K562 (cell line): ENCODE measurements around the gene GTPBP2. TPM values are rescaled to one million over a fixed set of nuclear protein-coding genes. Genes with fewer than 3 reads are reported as not detected.
A peak's percentile ranks its signal among the peaks of the same experiment; 100 is the strongest.

Source experiments
- ARID3B ChIP-seq: fragments of 250-450 bp; sonication (Bioruptor Pico); IDR thresholded peaks from 2 replicates; pipeline ENCODE4 v1.4.0; 2020; ENCODE audit warnings: borderline replicate concordance
- CTCFL ChIP-seq: IDR thresholded peaks from 2 replicates; pipeline ENCODE4 v1.6.1; 2011; ENCODE audit warnings: borderline replicate concordance, low read depth, mild to moderate bottlenecking, moderate library complexity, low read length; ENCODE audit not compliant: insufficient read depth, poor library complexity, severe bottlenecking
- DNMT1 ChIP-seq: fragments of 450-650 bp; IDR thresholded peaks from 2 replicates; pipeline ENCODE4 v1.6.1; 2016; ENCODE audit warnings: antibody characterized with exemption, mild to moderate bottlenecking
- ELF2 ChIP-seq: fragments of 250-450 bp; sonication (Bioruptor Pico); IDR thresholded peaks from 2 replicates; pipeline ENCODE4 v1.5.0; 2021; ENCODE audit warnings: mild to moderate bottlenecking
- ELF4 ChIP-seq: fragments of 450-650 bp; formaldehyde crosslinking; IDR thresholded peaks from 2 replicates; pipeline ENCODE4 v1.4.0; 2022; ENCODE audit warnings: missing genetic modification characterization
- EP300 ChIP-seq: IDR thresholded peaks from 2 replicates; pipeline ENCODE4 v1.6.1; 2012; ENCODE audit warnings: low read length, improper control_type of control experiment
- HNRNPLL ChIP-seq: fragments of 200-400 bp; formaldehyde crosslinking; IDR thresholded peaks from 2 replicates; pipeline ENCODE4 v1.6.1; 2017; ENCODE audit warnings: low read length, low read depth, mild to moderate bottlenecking; ENCODE audit not compliant: poor library complexity, severe bottlenecking
- PATZ1 ChIP-seq: fragments of 250-450 bp; sonication (Bioruptor Pico); IDR thresholded peaks from 2 replicates; pipeline ENCODE4 v1.5.0; 2020; ENCODE audit warnings: mild to moderate bottlenecking, borderline replicate concordance
- PHB ChIP-seq: fragments of 250-450 bp; sonication (Bioruptor Pico); IDR thresholded peaks from 2 replicates; pipeline ENCODE4 v1.5.0; 2021
- RBM17 ChIP-seq: fragments of 200-400 bp; formaldehyde crosslinking; IDR thresholded peaks from 2 replicates; pipeline ENCODE4 v1.6.1; 2017; ENCODE audit warnings: low read depth, mild to moderate bottlenecking, low read length, borderline replicate concordance
- SP2 ChIP-seq: IDR thresholded peaks from 2 replicates; pipeline ENCODE4 v1.6.1; 2011; ENCODE audit warnings: mild to moderate bottlenecking, low read depth, low read length, moderate library complexity; ENCODE audit not compliant: poor library complexity, severe bottlenecking; ENCODE audit errors: extremely low read depth
- XRCC4 ChIP-seq: IDR thresholded peaks from one replicate; pipeline ENCODE4 v1.6.1; 2011; ENCODE audit not compliant: insufficient read depth, insufficient read length; ENCODE audit errors: extremely low read depth
- YY1 ChIP-seq, 3 experiments: IDR thresholded peaks; 2 replicates each; pipeline ENCODE4 v1.6.1; 2011; ENCODE audit warnings: low read length in 2 of 3, mild to moderate bottlenecking in 2 of 3, moderate library complexity in 2 of 3, borderline replicate concordance in 1 of 3, control low read depth in 1 of 3, low read depth in 1 of 3; ENCODE audit not compliant: insufficient read depth in 3 of 3, insufficient replicate concordance in 2 of 3, control insufficient read depth in 1 of 3, insufficient read length in 1 of 3; ENCODE audit errors: extremely low read depth in 1 of 3
- ZBTB9 ChIP-seq: fragments of 450-650 bp; formaldehyde crosslinking; IDR thresholded peaks from 2 replicates; pipeline ENCODE4 v1.4.0; 2020; ENCODE audit warnings: mild to moderate bottlenecking, moderate library complexity
- ZNF140 ChIP-seq: fragments of 250-450 bp; sonication (Bioruptor Pico); IDR thresholded peaks from 2 replicates; pipeline ENCODE4 v1.8.0; 2021; ENCODE audit warnings: moderate library complexity, mild to moderate bottlenecking, inconsistent platforms
- ZNF384 ChIP-seq: IDR thresholded peaks from 2 replicates; pipeline ENCODE4 v1.6.1; 2012; ENCODE audit warnings: low read depth, low read length, improper control_type of control experiment
- polyA plus RNA-seq, 8 experiments: library from polyadenylated mRNA; depleted of rRNA in 4 of 8; stranded (reverse) in 5 of 8; unstranded in 3 of 8; fragments of >200 nt; fragmentation: Nextera tagmentation in 2 of 8; fragmentation: Illumina TruSeq in 1 of 8; extraction: Ambion mirVana in 2 of 8; extraction: Trizol in 1 of 8; gene quantifications; 2 replicates each; pipeline versions ENCODE4 v1.2.1 to v1.2.3, GENCODE V29; 2011 to 2014; ENCODE audit warnings: inconsistent platforms in 1 of 8, missing spikeins in 1 of 8
- total RNA-seq, 7 experiments: library from RNA; depleted of rRNA in 6 of 7; stranded (reverse); fragments of >200 nt in 6 of 7; fragmentation: Illumina TruSeq in 2 of 7; extraction: Trizol in 2 of 7; gene quantifications; 2 replicates each; pipeline versions ENCODE4 v1.2.1 to v1.2.3, GENCODE V29; 2011 to 2021; ENCODE audit warnings: low replicate concordance in 1 of 7
- TF ChIP-seq, protein P1 (sequence below): fragments of 250-450 bp; sonication (Bioruptor Pico); IDR thresholded peaks from 2 replicates; pipeline ENCODE4 v1.8.0; 2022; ENCODE audit warnings: moderate library complexity, mild to moderate bottlenecking, inconsistent platforms

The GTPBP2 gene
- total and polyA plus RNA-seq, 9 of the 15 experiments (the other 6 are each of a cell fraction or from before 2014, with no cell fraction given): 48.4 to 196 (median 111) TPM

DNA sequence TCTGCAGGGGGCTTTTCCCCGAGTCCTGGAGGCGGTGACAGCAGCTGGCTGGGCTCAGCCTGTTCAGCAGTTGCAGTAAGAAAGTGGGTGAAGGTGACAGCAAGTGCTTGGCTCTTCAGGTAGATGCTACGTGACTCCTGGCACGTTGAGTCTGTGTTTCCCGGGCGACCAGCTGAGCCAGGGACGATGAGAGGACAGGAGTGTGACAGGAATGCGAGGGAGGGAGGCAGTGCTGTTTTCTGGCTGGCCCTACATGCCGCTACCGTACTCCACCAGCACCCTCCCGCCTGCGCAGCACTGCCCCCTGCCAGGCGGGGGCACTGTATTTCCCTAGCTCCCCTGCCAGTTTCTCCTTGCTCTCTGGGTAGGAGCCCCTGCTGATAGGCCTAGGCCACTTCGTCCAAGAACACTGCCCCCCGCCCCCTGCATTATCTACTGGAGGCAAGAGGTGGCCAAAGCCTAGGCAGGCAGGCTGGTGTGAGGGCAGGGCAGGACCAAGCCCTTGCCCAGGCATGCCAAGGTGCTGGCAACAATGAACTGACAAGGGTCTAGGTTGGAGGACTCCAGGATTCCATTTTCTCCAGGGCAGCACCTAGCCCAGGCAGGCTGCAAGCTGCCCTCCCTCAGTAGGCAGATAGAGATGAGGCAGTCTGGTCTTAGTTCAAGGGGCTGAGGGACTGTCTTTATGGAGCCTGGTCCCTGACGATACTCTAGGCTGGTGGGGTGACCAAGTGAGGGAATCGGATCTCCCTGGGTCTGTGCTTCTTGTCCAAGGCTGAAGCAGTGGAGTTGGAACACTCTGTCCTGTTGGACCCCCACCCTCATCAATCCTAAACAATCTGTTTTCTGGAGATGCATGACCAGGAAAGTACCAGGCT is 39.3 kb upstream of the GTPBP2 start (continued):
- TF ChIP-seq, protein P1, sequence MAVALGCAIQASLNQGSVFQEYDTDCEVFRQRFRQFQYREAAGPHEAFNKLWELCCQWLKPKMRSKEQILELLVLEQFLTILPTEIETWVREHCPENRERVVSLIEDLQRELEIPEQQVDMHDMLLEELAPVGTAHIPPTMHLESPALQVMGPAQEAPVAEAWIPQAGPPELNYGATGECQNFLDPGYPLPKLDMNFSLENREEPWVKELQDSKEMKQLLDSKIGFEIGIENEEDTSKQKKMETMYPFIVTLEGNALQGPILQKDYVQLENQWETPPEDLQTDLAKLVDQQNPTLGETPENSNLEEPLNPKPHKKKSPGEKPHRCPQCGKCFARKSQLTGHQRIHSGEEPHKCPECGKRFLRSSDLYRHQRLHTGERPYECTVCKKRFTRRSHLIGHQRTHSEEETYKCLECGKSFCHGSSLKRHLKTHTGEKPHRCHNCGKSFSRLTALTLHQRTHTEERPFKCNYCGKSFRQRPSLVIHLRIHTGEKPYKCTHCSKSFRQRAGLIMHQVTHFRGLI (CRISPR knock-in tag): no peak
- TF ChIP-seq PATZ1 (CRISPR knock-in tag) (no peak), ELF2 (CRISPR knock-in tag) (peak; percentile 52), ARID3B (CRISPR knock-in tag) (no peak), RBM17 (no peak), ZNF140 (CRISPR knock-in tag) (no peak), ZBTB9 (0 out of 2 replicates have a peak, but pooled peaks have one; percentile 20), DNMT1 (no peak), ELF4 (CRISPR knock-in tag) (no peak), PHB (0 out of 2 replicates have a peak, but pooled peaks have one; percentile 46), EP300 (no peak), SP2 (no peak), CTCFL (no peak), ZNF384 (no peak), XRCC4 (no peak), YY1 (IDR thresholded peaks at IDR 0.05; ENCODE audit: borderline replicate concordance in 1 of 3, control insufficient read depth in 1 of 3, extremely low read depth in 1 of 3, insufficient read depth in 3 of 3, insufficient read length in 1 of 3, insufficient replicate concordance in 2 of 3, low read depth in 1 of 3, low read length in 2 of 3) (no peak), HNRNPLL (no peak)
